Jurkat, Clone E6-1 (cell line): ENCODE results near the gene CSNK2A1.
A peak's percentile ranks its signal among the peaks of the same experiment; 100 is the strongest.

ENCODE experiments used
- DNase-seq: peaks from one replicate; pipeline ENCODE4 v3.0.0-alpha.2; 2011; ENCODE audit warnings: low read depth, low spot score
- H3K4me3 ChIP-seq: 2 replicates; pipeline ENCODE4 v1.5.1; 2011; ENCODE audit warnings: mild to moderate bottlenecking, low read length, control low read depth, moderate library complexity

Gene CSNK2A1

DNA sequence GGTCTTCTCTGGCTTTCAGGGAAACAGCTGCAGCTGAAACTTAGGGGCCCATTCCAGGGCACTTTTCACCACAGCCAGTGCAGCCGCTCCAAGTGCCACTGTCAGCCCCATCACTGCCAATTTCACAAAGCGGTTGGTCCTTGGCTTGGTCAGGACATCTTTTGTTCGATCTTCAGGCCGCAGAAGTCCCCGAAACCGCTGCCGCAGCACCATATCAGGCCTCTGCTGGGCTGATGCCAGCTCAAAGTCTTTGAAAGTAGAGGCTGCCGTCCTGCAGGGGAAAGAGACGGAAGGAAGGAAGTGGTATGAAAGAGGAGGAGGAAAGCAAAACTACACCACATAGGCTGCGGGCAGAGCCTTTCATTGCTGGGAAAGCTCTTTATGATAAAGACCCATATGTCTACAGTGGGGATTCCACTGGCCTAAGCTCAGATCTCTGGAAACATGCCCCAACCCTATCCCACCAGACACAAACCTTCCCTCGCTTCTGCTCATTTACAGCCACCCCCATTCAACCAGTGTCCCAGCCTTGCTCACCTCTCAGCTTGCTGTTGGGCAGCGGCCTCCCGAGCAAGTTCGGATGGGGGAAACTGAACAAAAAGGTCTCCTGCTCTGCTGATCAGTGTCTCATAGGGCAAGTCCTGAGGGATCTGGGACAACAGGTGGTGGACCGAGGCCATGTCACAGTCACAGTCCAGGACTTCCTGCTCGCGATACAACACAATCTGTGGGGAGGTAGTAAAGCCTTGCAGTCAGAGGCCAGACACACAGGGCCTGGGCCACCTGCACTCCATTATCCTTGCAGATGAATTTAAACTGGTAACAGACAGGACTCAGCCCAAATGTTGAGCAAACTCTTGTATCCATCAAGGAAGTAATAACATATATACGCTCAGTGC, 104.8 kb downstream of the CSNK2A1 start:
- H3K4me3 ChIP-seq = peak overlapping the region; percentile 37
- DNase-seq = peak; percentile 86

DNA sequence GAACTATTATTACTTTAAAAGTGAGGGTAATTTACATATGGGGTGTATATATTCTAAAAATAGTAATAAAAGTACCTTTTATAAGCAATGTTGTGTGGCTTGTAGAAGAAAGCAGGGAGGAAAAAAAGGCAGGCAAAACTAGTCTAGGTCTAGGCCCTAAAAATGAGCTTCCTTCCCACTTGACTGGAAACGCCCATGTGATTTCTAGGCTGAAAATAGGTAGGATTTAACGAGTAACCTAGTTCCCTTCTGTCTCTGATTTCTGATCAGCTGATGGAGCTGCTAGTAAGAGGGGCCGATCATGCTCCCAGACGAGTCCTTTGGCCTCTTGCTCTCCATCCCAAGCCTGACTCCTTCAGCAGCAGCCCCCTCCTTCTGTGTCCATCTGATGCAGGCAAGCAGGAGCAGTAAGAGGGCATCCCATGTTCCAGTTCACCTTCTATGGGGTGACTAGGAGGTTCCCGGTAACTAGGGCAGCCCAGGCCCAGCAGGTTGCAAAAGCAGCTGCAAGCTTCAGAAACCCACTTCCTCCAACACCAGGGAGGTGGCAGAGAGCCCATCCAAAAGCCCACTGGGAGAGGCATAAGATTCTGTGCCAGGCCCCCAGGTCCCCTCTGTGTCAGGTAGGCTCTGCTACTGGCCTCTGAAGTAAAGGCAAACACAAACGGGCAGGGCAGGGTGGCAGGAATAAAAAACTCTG, 105.7 kb downstream of the CSNK2A1 start:
- peak; percentile 58 for DNase-seq

DNA sequence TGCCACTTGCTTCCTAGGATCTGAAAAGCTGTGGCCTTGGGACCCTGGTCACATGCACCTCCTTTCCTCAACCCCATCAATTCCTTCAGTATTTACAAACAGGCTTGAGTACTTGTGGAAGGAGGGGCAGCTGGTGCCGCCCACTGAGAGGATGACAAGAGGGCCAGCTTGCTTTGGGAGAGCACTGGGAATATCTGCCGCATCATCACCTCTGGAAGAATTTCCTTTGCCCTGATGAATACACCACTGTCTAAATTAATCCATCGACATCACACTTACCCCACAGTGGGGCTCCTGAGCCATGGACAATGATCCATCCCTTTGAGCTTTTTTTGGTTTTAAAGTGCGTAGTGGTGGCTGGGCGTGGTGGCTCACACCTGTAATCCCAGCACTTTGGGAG, 107.1 kb downstream of the CSNK2A1 start:
- H3K4me3 ChIP-seq = no peak overlapping the region
- DNase-seq = no peak

More for the DNA sequence above, 105.7 kb downstream of the CSNK2A1 start:
- H3K4me3 ChIP-seq = peak overlapping the region; percentile 29

DNA sequence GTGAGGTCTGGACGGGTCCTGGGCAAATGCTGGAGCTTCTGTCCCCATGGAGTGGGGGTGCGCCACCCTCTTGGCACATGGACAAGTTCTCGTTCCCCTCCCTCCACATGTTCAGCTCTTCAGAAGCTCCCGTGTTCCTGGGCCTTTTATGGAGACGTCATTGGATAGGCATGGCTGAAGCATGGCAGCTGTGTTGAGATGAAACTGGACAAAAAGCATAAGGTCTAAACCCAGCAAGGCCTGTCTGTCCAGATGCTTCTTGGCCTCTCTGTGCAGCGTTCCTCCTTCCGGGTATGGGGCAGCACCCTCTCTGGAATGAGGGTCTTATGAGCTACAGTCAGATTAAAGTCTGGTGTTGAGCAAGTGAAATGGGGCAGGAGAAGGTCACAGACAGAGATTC, 108.0 kb downstream of the CSNK2A1 start:
- no peak for DNase-seq
- H3K4me3 ChIP-seq = no peak overlapping the region

DNA sequence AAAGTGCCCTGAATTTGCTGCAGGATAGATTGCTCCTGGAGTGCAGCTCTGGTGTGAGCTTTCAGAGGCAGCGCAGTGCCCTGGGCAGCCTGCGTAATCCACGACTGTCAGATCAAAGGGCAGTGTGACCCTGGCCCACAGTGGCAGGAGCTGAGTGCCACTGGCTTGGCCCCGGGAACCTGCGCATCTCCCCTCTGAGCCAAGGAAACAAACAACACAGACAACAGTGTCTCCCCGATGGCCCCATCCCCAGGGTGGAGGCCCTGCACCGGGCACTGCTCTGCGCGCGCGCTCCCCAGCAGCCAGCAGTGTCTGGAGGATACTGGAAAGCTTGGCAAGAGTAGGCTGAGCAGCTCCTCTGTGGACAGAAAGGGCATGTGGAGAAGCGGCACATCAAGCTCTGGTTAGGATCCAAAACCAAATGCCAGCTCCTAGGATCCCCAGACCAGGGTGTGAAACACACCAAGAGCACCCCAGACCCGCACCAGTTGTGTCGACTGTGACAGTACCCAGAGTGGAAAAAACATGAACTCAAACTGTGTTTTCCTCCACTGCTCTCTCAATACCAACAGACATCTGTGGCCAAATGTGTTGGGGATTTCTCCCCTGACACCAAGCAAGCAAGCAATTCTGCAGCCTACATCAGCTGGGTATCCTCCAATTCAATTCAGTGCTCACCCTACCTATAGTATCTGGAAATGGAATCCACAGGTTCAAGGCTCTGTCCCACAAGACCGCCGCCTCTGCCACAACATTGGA, 108.8 kb downstream of the CSNK2A1 start:
- no peak overlapping the region for H3K4me3 ChIP-seq
- DNase-seq = no peak

DNA sequence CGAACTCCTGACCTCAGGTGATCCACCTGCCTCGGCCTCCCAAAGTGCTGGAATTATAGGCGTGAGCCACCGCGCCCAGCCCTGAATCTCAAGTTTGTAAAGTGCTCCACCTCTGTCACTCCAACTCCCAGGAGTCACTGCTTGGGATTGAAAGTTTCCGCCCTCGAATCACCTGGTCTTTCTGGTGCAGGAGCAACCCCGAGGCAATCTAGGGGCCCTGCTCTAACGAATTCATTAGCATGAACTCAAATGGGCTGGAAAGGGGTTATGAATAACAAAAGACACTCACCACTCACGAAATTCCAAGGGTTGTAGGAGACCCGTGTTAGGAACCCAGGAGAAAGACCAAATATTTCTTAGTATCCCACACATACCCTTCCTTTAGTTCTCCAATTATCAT, 109.4 kb downstream of the CSNK2A1 start:
- no peak for DNase-seq
- H3K4me3 ChIP-seq = no peak overlapping the region

DNA sequence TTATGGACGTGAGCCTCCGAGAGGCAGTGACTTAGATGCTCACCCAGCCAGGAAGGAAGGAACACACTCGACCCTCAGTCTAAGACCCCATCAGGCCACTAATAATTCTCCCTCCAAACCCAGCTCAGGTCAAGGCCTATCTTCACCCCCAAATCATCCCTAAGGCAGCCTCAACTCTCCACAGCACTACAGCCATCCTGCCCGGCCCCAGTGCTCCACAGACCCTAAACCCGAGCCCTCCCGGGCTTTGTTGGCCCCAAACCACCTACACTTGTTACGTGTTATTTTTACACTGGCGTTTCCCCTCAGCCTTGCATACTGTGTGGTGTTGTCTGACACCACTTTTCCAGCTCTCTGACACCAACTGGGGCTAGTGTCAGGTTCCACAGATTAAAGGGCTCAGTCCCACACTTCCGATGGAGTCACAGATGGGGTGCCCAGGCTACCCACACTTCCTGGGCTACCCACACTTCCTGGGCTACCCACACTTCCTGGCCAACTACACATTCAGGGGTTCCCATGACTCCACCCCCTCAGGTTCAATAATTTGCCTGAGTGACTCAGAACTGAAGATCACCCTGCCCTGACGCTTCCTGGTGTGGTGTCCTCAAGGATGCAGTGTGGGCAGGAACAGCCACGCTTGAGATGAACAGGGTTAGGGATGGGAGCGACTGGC, 110.2 kb downstream of the CSNK2A1 start:
- DNase-seq = peak; percentile 46
- no peak overlapping the region for H3K4me3 ChIP-seq

DNA sequence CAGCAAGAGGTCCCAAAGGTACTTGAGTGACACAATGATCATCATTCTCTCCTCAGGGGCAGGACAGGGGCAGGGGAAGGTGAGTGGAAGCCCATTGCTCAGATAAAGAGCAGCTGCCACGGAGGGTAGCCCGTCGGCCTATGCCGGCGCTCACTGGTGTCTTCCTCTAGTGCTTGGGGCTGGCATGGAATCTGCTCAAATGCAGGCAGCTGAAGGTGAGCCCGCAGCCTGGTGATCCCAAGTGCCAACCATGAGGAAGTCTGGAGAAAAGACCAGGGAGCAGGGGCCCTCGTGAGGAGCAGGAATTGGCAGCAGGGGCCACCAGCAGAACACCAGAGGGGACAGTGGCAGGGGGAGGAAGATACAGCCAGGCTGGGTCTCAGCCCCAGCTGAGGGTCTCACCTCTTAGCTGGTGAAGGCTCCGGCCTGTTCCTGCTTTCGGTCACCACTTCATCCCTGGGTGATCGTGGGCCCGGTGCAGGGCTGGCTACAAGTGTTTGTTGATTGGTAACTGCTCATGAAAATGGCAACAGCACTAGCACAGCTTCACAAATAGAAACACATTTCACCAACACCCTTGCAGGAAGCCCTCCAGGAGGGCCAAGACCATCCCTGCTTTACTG, 110.8 kb downstream of the CSNK2A1 start:
- H3K4me3 ChIP-seq = no peak overlapping the region
- no peak for DNase-seq

DNA sequence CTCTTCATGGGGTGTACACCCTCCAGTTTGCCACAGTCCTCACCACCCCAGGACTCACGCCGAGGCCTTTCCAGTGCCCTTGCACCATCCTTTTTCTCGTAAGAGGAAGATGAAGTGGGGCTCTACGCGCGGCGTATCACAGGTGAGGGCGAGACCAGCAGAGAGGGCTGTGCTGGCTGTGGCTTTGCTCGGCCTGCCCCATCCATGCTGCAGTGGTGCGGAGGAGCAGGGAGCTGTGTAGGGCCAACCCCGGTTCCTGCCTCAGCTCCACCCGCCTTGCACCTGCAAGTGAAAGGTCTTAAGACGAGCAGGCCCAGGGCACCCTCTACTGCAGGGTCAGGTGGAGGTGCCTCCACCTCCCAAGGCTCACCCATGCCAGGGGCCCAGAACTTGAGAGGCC, 111.4 kb downstream of the CSNK2A1 start:
- DNase-seq = no peak
- H3K4me3 ChIP-seq = no peak overlapping the region

DNA sequence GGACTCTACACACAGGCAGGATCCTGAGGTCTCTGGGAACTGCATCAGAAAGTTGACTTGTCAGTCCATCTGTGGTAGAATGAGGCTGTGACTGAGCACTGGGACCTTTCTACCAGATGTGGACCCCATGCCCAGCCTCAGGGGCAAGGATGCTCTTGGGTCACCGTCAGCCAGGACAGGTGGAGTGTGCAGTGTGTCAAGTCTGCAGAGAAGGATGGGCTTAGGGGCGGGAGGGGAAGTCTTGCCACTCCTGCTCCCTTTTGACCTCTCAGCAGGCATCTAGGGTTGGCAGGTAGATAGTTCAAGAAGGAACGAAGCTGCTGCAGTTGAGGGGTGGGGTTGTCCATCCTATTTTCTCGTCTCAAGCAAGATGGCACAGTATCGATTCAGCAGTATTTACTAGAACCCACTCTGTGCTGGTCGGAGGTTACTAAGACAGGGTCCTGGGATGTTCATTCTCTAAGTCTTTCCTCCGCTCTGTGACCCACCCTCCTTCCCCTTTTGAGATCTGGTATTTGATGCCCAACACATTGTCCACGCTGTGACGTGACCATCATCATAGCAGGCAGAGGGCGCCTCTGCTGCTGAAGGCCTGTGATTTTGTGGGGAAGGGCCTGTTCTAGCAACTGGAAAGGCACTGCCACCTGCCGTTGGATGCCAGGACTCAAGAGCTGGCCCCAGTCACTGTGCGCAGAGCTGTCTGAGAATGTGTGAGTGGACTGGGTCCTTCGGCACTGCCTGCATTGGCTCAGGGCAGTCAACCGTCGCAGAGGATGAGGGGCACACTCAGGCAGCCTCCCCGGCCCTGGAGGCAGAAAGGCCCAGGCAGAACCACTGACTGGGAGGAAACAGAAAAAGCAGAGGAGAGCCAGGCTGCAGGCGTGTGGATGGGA, 112.3 kb downstream of the CSNK2A1 start:
- peak; percentile 41 for DNase-seq
- no peak overlapping the region for H3K4me3 ChIP-seq

DNA sequence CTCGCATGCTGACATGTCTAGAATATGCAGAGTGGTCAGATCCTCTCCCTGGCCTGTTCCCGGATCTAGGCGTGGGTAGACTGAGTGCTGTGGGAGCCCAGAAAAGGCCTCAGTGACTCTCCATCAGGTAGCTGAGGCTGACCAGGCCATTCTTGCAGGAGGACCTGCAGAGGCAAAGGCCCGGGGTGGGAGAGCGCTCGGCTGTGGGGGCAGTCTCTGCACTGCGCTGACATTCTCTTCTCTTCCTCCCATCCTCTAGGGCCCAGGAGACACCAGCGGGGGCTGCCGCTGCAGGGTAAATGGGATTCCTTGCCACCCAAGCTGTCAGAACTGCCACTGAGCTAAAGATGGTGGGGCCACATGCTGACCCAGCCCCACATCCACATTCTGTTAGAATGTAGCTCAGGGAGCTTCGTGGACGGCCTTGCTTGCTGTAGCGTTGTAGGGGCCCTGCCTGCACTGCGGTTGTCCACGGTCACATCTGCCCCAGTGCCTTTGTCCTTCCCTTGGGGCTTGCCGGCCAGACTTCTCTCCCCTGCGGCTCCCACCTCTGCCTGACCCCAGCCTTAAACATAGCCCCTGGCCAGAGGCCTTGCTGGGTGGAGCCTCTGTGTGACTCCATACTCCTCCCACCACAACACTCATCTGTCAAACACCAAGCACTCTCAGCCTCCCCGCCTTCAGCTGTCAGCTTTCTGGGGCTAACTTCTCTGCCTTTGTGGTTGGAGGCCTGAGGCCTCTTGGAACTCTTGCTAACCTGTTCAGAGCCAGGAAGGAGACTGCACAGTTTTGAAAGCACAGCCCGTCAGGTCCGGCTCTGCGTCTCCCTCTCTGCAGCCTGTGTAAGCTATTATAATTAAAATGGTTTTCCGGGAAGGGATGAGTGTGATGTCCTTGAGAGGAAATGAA, 113.2 kb downstream of the CSNK2A1 start:
- H3K4me3 ChIP-seq = no peak overlapping the region
- DNase-seq = no peak

DNA sequence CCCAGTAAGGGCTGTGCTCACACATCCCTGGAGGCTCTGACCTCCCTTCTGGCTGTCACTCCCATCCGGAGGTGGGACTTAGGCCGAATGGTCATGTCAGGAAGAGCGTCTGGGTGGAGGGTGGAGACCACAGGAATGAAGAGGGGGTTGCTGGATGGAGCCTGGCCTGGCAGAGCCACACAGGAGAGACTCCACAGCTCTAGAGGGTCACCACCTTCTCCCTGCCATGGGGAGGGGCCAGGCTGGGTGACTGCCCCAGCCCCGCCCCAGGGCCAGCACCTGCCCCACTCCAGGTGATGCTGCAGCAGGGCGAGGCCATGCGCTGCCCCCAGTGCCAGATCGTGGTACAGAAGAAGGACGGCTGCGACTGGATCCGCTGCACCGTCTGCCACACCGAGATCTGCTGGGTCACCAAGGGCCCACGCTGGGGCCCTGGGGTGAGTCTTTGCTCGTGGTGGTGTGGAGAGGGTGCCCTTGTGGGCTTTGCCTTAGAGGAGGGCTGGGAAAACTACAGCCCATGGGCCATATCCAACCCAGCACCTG, 114.9 kb downstream of the CSNK2A1 start:
- no peak for DNase-seq
- H3K4me3 ChIP-seq = no peak overlapping the region

DNA sequence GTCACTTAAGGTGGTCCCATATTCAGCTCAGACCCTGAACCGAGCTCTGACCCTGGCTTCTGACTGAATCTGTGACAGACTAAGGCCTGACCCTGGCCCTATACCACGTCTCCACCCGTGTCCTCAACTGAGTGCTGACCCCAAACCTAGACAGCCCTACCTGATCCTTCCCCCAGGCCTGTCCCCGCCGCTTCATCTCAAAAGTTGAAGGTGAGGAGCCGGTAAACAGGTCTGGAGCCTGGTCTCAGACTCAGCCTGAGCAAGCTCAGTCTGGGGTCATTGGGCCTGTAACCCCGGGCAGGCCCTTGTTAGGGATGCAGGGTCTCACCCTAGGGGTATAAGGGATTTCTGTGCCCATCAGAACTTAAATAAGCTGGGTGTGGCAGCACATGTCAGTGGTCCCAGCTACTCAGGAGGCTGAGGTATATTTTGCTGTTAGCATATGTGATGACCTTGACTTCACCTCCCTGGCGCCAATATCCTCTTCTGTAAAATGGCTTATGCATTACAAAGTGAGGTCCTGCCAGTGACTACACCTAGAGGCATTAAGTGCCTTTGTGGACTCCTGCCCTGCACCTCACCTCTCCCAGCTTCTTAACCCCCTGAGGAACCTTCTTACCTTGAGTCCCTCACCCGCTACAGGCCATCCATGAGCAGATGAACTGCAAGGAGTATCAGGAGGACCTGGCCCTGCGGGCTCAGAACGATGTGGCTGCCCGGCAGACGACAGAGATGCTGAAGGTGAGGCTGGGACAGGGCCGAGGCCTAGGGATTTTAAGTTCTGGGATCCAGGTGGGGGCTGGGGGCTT, 115.5 kb downstream of the CSNK2A1 start:
- H3K4me3 ChIP-seq = no peak overlapping the region
- no peak for DNase-seq

DNA sequence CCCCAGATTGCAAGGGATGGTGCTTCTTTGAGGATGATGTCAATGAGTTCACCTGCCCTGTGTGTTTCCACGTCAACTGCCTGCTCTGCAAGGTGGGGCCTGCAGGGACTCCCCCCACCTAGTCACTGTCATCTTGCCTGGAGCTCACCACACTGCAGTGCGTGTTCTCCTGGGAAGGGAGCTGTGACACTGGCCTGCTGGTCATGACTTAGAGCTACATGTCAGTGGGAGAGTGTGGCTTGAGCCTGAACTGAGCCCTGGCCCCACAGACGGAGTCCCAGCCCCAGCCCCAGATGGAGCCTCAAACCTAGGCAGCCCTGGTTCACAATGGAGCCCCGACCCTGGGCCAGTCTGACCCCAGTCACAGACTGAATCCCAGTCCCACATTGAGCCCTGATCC, 116.2 kb downstream of the CSNK2A1 start:
- DNase-seq = no peak
- no peak overlapping the region for H3K4me3 ChIP-seq

DNA sequence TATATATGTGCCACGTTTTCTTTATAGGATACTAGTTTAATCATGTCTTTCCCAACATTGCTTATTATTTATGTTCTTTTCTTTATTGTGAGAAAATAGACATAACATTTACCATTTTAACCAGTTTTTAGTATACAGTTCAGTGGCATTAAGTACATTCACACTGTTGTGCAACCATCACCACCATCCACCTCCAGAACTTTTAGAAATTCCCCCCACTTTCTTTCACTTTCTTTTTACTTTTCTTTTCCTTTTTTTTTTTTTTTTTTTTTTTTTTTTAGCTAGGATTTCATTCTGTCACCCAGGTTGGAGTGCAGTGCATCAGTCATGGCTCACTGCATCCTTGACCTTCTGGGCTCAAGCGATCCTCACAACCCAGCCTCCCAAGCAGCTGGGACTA, 117.0 kb downstream of the CSNK2A1 start:
- DNase-seq = no peak
- H3K4me3 ChIP-seq = no peak overlapping the region
